ENCODE measurements around the gene FBXW8. TPM values are rescaled to one million over a fixed set of nuclear protein-coding genes. Genes with fewer than 3 reads are reported as not detected.

FBXW8 gene
- total and polyA plus RNA-seq, 12 donors, result 2.4 to 11.3 (median 7.4) TPM

GRCh38 chr12:116948298-116948697 is 37.5 kb downstream of the FBXW8 start:
- no peaks in the 10 kb centered on the region for H3K27me3 ChIP-seq
- DNase-seq, result no peak
- peaks cover 0 to 23% (median 15%) of the 10 kb centered on the region in 9 donors for H3K4me1 ChIP-seq
- intact Hi-C loops (cut with DNase I), result no loop called here
- no peak for ATAC-seq
- H3K27ac ChIP-seq, result no peak overlapping the region
- no peak overlapping the region for H3K4me3 ChIP-seq
- TF ChIP-seq CTCF (IDR thresholded peaks at IDR 0.05), result no peak
- H3K36me3 ChIP-seq, result peaks cover 0 to 77% (median 16%) of the 10 kb centered on the region in 9 donors
- H3K9me3 ChIP-seq, result peaks cover 0 to 10% (median 6%) of the 10 kb centered on the region in 11 donors
- 68 to 82% methylated on average over 2 of the region's 2 CpGs for WGBS, 2 donors

- no peak overlapping the region for H3K4me3 ChIP-seq
- 92 to 93% methylated on average over 15 of the region's 15 CpGs for WGBS, 2 donors
- H3K27ac ChIP-seq, result no peak overlapping the region
- H3K27me3 ChIP-seq, result no peaks in the 10 kb centered on the region
- peaks cover 0 to 71% (median 16%) of the 10 kb centered on the region in 9 donors for H3K36me3 ChIP-seq
- intact Hi-C loops (cut with DNase I), result no loop called here
- peaks cover 0 to 24% (median 12%) of the 10 kb centered on the region in 9 donors for H3K4me1 ChIP-seq
- no peaks in the 10 kb centered on the region for H3K9me3 ChIP-seq
- ATAC-seq (no peak), DNase-seq (no peak)
- TF ChIP-seq CTCF (IDR thresholded peaks at IDR 0.05), result no peak
Measured at GRCh38 chr12:116950628-116951325, 40.0 kb downstream of the FBXW8 start.

- Histone ChIP-seq H3K27ac (peak overlapping the region in 3 of 10 donors; percentile 6 to 56 (median 25)), H3K36me3 (peaks cover 0 to 35% (median 3%) of the 10 kb centered on the region in 9 donors)
- peak; percentile 53 to 82 (median 66) for ATAC-seq
Measured at GRCh38 chr12:116954710-116955381, 44.1 kb downstream of the FBXW8 start.

More at GRCh38 chr12:116954710-116955381, 44.1 kb downstream of the FBXW8 start:
- Histone ChIP-seq H3K9me3 (no peaks in the 10 kb centered on the region), H3K27me3 (no peaks in the 10 kb centered on the region), H3K4me3 (no peak overlapping the region), H3K4me1 (peaks cover 0 to 37% (median 12%) of the 10 kb centered on the region in 9 donors)
- 35 to 49% methylated on average over 13 of the region's 13 CpGs for WGBS, 2 donors
- DNase-seq, result peak; percentile 38 to 71
- intact Hi-C loops (cut with DNase I), result loop anchor here in 1 of 10 donors (5.0 kb wide), 1 partner anchor 37 kb away; no protein-coding TSS in a partner anchor
- no peak for TF ChIP-seq CTCF (IDR thresholded peaks at IDR 0.05)
